ELF-1 (cell line): ENCODE measurements around the gene CEACAM20.
A peak's percentile ranks its signal among the peaks of the same experiment; 100 is the strongest.
"Not testable (repeated sequence)": the region's sequence is repeated elsewhere in the genome, so short reads cannot be mapped to it uniquely, and the experiment has no call there.

Experiments used
- DNase-seq: peaks from one replicate; pipeline ENCODE4 v3.0.0-alpha.2; 2016; ENCODE audit warnings: low read depth, low spot score

CEACAM20 gene

DNA sequence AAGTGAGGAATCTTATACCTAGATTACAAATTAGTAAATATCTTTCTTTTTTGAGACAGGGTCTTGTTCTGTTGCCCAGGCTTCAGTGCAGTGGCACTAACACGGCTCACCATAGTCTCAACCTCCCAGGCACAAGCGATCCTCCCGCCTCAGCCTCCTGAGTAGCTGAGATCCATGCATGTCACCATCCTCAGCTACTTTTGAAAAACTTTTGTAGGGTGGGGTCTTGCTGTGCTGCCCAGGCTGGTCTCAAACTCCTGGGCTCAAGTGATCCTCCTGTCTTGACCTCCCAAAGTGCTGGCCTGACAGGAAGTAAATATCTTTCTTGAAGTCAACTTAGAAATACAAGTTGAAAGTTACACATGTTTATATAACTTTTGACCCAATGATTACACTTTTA lies 20.0 kb upstream of the CEACAM20 start:
- DNase-seq, result no peak

DNA sequence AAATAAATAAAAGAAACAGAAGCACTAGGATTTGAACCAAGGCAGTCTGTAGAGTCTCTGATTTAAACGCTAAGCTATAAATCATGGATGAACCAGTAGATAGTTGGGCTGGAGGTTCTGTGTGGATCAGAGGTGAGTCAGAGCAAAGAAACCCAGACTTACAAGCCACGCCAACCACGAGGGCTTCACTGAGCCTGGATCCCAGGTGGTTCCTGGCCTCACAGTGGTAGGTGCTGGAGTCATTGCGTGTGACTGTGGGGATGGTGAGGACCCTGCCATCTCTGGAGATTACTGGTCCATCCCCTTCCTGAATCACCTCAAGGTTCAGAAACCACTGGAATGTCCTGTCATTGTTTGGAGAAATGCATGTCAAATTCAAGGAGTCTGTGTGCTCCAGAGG lies 19.3 kb upstream of the CEACAM20 start:
- DNase-seq, result no peak

DNA sequence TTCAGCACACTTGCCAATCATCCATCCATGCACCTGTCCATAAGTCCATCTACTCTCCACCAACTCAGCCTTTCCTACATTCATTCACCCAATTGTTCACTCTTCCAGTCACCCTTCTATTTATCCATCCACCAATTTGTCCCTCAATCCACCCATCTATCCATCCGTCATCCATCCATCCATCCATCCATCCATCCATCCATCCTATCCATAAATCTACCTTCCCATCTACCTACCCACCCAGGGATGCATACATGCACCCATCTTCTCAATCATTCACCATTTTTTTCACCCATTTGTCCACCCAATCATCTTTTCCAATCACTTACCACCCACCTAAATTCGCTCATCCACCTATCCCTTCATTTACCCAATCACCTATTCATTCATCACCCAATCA lies 14.6 kb upstream of the CEACAM20 start:
- DNase-seq, result no peak

DNA sequence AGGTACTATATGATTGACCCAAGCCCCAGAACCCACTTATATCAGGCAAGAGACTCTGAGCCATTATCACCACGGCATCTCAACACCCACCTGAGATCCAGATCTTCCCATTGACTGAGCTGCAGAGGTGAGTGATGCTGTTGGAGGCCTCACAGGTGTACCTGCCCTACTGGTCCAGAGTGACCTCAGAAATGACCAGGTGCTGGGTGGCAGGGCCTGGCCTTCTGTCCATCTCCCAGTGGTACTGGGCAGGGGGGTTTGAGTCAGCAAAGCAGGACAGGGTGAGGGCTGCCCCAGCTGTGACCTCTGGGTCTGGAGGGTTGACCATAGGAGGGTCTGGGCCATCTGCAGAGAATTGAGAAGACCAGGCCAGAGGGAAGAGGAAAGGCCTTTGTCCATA lies 13.2 kb upstream of the CEACAM20 start:
- DNase-seq, result no peak

DNA sequence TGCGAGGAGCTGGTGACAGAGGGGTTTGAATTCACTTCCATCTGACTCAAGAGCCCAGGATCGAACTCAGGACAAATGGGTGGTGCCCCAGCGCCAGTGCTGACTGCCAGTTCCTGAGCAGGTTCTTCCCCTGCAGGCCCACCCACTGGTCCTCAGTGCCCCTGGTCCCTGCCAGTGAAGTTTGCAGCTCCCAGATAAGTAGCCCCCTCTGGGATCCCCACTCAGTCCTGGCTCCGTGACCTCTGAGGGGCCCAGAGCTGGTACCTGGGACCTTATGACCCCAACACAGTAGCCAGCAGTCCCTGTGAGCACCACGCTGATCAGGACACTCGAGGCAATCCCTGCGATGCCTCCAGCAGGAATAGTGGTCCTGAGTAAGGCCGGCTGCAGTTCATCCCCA lies 11.3 kb upstream of the CEACAM20 start:
- no peak for DNase-seq

DNA sequence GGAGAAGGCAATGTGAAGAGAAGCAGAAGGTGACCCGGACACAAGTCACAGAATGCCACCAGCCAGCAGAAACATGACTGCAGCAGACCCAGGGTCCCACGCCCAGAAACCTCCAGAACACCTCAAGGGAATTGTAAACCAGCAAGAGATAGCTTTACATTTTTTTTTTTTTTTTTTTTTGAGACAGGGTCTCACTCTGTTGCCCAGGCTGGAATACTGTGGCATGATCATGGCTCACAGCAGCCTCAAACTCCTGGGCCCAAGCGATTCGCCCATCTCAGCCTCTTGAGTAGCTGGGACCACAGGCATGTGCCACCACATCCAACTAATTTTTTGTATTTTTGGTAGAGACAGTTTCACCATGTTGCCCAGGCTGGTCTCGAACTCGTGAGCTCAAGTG lies 10.5 kb upstream of the CEACAM20 start:
- no peak for DNase-seq

DNA sequence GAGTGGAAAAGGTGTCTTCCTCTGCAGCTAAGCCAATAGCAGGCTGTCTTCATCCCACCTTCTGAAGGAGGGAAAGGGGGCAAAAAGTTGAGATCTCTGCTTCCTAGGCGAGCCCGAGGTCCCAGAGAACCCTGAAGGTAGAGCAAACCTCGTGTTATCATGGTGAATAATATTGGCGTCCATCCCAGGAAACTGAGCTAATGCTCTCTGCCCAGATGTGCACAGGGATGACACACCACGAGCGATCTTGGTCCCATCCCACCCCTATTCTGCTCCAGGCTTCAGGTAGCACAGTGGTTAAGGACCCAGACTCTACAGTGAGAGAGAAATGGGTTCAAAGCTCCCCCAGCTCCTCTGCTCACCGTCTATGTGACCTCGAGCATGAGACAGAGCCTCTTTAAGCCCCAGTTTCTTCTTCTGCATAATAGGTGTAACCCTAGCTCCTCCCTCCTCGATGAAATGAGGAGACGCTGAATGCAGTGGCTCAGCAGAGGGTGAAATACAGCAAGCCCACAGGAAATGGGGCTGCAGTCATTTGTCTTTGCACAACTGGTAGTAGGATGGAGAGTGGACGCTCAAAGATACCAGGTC lies 9.9 kb upstream of the CEACAM20 start:
- DNase-seq, result no peak

DNA sequence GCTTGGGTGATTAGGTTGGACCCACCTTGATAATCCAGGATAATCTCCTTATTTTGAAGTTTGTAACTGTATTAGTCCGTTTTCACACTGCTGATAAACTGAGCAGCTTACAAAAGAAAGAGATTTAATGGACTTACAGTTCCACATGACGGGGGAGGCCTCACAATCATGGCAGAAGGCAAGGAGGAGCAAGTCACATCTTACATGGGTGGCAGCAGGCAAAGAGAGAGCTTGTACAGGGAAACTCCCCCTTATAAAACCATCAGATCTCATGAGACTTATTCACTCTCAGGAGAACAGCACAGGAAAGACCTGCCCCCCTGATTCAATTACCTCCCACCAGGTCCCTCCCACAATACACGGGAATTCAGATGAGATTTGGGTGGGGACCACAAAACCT lies 5.9 kb upstream of the CEACAM20 start:
- DNase-seq, result not testable (repeated sequence)

DNA sequence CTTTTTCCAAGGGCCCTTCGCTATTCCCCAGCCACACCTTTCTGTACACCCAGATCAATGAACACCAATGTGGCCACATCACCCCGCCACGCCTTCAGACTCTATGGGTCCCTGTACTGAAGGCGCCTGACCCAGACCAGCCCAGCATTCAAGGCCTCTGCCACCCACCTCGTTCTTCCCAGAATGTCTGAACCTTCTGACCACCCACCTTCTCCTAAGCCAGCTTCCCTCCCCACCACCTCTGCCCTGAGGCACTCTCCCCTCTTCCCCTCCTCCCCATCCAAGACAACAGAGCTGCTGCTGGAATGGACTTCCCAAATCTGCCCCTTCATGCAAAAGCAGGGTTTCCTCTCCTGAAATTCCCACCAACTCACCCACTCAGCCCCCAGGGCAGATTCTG lies 3.3 kb upstream of the CEACAM20 start:
- DNase-seq, result peak; percentile 16

DNA sequence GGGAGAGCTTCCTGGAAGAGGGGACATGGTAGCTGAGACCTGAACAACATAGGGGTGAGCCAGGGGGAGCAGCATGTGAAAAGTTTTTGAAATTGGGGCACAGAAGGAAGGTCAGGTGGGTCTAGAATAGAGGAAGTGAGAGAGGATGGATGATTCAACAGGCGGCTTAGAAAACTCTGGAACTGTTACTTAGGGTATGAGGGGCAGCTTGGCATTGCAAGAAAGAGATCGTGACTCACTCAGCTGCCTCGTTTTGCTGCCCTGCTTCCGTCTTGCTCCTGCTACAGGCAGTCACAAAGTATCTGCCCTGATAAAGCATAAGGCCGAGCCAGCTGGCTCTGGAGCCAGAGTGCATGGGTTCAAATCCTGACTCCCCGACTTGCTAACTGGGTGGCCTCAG lies 1.3 kb upstream of the CEACAM20 start:
- DNase-seq, result no peak

DNA sequence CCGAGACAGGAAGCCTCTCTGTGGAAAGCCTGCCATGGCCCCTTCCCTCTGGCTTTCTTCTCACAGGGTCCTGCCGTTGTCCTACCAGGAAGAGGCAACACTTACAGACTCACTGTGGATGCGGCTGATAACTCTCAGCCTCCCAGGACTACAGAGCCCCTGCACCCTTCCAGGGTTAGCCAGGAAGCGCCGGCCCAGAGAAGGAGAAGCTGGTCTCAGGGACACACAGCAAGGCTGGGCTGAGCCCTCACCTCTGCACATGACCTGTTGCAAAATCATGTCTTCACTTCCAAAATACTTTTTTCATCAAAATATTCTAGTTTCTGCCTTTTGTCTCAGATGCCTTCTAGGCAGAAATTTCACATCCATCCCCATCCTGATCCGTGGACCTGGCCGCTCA lies 1.9 kb downstream of the CEACAM20 start:
- no peak for DNase-seq

DNA sequence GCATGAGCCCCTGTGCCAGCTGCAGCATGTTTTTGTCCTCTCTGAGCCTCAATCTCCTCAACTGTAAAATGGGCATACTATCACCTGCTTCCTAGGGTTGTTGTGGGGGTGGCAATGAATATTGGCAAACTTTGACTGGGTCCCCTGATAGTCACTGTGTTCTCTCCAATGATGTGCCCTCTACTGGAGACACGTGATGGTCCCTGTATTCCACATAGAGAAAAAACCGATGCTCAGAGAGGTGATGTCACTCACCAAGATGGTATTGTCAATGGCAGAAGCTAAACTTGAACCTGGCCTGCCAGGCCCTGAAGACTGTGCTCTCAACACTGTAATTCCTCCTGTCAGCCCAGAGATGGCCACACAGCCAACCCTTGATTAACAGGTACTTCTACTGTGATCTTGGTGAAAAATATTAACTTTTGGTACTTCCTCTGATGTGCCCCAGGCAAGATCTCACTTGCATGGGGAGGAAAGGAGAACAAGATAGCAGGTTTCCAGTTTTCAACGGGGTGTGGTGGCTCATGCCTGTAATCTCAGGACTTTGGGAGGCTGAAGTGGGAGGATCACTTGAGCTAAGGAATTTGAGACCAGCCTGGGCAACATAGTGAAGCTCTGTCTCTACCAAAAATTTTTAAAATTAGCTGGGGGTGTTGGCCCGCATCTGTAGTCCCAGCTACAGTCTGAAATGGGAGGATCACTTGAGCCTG lies 3.6 kb downstream of the CEACAM20 start:
- no peak for DNase-seq

DNA sequence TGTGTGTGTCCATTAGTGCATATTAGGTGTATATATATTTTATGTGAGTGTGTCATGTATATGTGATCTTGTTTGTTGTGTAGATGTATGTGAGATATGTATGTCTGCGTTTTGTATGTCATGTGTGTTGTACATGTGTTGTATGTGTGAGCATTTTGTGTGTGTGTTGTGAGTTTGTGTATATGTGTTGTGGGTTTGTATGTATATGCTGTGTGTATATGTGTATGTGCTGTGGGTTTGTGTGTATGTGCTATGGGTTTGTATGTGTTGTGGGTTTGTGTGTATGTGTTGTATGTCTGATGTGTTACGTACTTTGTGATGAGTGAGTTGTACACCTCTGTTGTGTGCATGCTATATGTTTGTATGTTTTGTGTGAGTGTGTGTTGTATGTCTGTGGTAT lies 8.1 kb downstream of the CEACAM20 start:
- no peak for DNase-seq

DNA sequence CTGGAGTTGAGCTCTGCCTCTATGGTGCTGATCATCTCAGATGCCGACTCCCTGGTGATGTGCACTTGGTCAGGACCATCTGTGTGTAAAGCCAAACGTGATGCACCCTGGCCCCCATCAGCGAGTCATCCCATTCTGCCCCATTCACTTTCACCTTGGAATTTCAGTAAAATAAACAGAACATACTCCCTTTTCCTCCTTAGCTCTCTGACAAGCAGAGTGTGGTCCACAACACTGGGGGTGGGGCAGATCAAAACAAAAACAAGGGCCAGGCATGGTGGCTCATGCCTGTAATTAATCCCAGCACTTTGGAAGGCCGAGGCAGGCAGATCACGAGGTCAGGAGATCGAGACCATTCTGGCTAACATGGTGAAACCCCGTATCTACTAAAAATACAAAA lies 12.3 kb downstream of the CEACAM20 start:
- no peak for DNase-seq

DNA sequence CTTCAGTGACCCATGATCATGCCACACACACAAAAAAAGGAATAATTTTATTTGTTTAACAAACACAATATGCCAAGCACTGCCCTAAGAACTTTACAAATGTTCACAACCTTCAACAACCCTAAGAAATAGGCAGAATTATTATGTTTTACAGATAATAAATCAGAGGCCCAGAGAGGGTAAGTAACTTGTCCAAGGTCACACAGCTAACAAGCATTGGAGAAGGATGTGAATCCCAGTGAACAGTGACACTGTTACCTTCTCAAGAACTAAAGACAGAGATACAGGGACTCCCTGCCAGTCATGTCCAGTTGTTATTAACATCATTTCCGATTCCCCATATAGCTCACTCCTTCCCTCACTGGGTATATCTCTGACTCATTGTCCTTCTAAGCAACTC lies 13.6 kb downstream of the CEACAM20 start:
- no peak for DNase-seq

DNA sequence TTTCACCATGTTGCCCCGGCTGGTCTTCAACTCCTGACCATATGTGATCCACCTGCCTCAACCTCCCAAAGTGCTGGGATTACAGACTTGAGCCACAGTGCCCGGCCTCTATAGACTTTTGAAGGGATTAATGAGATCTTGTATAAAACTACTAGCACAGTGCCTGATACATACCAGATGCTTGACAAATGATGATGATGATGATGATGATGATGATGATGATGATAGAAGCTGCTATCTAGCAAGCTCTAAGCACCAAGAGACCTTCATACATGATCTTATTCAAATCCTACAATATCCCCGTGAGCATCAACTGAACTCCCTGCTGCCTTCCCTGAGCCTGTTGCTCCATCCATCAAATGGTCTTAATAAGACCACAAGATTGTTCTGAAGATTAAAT lies 14.4 kb downstream of the CEACAM20 start:
- no peak for DNase-seq

DNA sequence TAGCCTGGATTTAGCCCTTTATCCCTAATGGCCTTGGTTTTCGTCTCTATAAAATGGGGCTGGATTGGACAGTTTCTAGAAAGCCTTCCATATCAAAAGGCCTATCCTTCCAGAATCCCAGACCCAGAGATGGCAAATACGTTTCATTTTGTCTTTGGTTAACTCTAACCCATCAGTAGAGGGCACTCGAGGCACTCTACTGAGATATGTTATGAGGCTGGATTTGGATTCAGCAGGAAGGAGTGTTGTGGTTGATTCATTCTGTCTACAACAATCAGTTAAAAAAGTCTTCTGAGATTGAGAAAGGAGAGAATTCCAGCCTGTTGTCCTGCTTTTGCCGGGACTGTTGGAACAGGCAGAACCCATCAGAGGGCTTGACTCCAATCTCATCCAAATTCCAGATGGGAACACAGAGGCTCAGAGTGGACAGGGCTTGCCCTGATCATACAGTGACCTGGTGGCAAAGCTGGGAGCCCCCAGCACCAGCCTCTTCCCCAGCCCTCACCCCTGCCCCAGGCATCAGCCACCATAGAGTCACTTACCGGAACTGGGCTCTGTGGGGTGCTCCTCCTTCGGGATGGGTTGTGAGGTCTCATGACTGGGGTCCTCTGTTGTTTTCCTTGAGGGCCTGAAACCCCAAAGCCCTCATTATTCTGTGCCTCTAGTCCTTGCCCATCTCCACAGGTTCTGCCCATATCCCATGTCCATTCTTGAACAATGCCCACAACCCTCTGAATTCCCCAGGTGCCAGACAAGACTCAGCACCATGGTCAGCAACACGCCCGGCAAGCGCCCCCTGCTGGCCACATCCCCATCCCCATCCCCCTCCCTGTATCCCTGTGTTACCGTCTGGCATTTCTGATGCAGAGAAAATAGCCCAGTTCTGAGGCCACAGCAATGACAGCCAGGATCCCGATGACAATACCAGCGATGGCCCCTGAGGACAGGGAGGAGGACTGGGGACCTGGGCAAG lies 16.9 kb downstream of the CEACAM20 start:
- DNase-seq, result peak; percentile 74

DNA sequence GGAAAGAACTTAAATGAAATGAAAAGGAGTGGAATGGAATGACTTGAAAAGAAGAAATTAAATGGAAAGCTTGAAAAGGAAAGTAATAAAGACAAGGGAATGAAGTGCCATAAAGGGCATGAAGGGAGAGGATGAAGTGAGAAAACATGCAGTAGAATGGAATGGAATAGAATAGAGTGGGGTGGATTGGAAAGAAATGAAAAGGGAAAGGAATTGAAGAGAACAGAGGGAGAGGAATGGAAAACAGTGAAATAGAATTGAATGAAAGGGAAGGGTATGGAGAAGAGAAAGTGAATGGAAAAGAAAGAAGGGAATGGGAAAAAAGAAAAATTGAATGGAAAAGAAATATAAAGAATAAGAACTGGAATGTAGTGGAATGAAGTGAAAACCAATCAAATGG lies 20.0 kb downstream of the CEACAM20 start:
- DNase-seq, result no peak

DNA sequence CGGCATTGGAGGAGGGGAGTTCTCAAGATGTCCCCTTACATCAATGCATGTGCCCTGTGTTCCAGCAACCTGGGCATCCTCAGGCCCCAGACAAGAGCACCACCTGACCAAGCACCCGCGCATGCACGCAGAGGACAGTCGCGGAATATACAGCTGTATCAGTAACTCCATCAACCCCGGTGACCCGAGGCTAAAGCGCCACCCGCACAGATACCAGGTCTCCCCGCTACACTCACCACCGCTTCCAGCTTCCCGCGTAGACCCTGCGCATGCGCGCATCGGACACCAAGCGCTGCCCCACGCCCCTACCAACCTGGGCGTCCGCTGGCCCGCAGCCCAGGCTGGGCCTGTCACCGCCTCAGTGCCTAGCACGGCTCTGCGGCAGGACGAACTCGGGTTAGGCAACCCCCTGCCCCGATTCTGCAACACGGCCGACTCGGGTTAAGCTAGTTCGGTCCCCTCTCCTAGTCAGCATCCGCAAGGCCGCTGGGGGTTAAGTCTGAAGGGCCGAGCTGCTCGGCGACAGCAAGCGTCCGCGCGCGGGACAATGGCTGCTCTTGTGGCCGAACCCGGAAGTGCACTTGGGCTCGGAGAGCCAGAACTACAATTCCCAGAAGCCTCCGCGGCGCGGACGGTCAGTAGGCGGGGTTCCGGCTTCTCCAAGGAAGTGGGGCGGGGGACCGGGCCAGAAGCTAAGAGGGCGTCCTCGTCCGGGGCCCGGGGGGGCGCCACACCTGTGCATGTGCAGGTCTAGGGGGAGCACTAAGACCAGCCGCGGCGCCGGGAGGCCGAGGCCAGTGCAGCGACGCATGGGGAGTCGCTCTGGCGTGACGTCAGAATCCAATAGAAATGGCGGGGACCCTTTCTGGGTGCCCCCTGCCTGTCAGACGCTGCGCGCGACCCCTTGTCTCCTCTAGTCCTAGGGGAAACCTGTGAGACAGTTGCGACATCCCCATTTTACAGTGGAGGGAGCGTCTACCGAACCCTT lies 29.2 kb downstream of the CEACAM20 start, which contains the start of gene ZNF180:
Gene ZNF180, minus strand, starts transcription at position 561 of the 988 bp plus-strand sequence. CDS start 3,188 bp downstream, outside the sequence.
- DNase-seq, result peak; percentile 99

DNA sequence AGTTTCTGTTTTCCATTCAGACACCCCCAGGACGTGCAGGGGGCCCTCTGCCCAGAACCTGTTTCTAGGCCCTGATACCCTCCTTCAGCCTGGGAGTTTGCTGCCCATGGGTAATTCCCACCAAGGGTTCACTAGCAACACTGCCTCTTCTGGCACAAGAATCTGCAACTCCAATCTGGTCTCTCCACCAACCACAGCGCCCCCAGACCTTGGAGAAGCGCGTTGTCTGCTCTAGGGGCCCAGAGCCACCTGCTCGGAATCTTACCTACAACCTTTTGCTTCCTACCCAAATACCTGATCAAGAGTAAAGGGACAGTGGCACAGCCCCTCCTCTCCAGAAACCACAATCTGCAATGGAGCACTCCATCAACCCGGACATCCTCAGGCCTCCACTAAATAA lies 29.9 kb downstream of the CEACAM20 start:
- DNase-seq, result no peak

DNA sequence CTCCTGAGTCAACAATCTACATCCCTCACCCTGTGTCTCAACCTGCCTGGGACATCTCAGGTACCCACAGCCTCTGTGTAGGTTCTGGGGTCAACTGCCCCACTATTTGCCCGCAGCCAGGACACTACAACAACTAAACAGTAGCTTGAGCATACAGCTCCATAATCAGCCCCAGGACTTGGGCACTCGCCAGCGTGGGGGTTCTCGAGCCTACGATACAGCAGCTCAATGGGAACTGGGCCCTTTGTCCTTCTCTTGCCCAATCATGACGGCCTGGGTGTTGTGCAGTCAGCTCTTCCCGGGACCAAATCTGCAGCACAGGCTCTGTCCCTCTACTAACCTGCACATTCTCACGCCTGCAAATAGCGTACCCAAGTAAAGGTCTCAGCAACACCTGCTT lies 30.5 kb downstream of the CEACAM20 start:
- DNase-seq, result no peak
